Activated CD8-positive, alpha-beta memory T cell treated with anti-CD3 and anti-CD28 coated beads, Interleukin-2, amount 10 ng/mL, durations not matched to agents 7 days and 5 days (primary cell): ENCODE data around the gene CXCL9. TPM values are rescaled to one million over a fixed set of nuclear protein-coding genes. Genes with fewer than 3 reads are reported as not detected.
"Not testable (repeated sequence)": the region's sequence is repeated elsewhere in the genome, so short reads cannot be mapped to it uniquely, and the experiment has no call there.

Source experiments
- ATAC-seq: fragments of 150-1000 bp; cut with Tn5 transposase; one replicate; pipeline ENCODE4 v1.10.0; 2021; ENCODE audit warnings: moderate library complexity
- CTCF ChIA-PET: fragments of 350-600 bp; sonication (Branson Sonifier 250); formaldehyde crosslinking; loops from one replicate; lab custom pipeline; 2021; ENCODE audit warnings: antibody characterized with exemption; lab: Charles Lee
- DNase-seq: peaks from one replicate; pipeline ENCODE4 v3.0.0-alpha.2; 2020
- H3K27ac Mint-ChIP-seq: one replicate; pipeline ENCODE4 v1.8.0; 2021; ENCODE audit warnings: mild to moderate bottlenecking, mixed read lengths
- H3K27me3 Mint-ChIP-seq: one replicate; pipeline ENCODE4 v1.8.0; 2021; ENCODE audit warnings: mixed read lengths
- H3K36me3 Mint-ChIP-seq: one replicate; pipeline ENCODE4 v1.8.0; 2021; ENCODE audit warnings: mild to moderate bottlenecking, mixed read lengths
- H3K4me1 Mint-ChIP-seq: one replicate; pipeline ENCODE4 v1.8.0; 2021; ENCODE audit warnings: mixed read lengths
- H3K4me3 Mint-ChIP-seq: one replicate; pipeline ENCODE4 v1.8.0; 2021; ENCODE audit warnings: mild to moderate bottlenecking, moderate library complexity, mixed read lengths
- H3K9me3 Mint-ChIP-seq: one replicate; pipeline ENCODE4 v1.8.0; 2022; ENCODE audit warnings: low read depth, mixed read lengths
- total RNA-seq, 2 experiments: library from RNA; stranded (reverse); gene quantifications; one replicate each; pipeline ENCODE4 v1.2.3, GENCODE V29; 2021

Gene CXCL9
- total RNA-seq, 2 experiments from 2014 or later, result 0.07 TPM; not detected in 1

- Mint-ChIP-seq H3K4me1 (peaks cover 12% of the 10 kb centered on the region), H3K9me3 (no peaks in the 10 kb centered on the region), H3K27me3 (peaks cover 26% of the 10 kb centered on the region), H3K27ac (no peak overlapping the region), H3K4me3 (no peak overlapping the region), H3K36me3 (peaks cover 6% of the 10 kb centered on the region)
- ATAC-seq, result no peak
- CTCF ChIA-PET, result interaction anchor here (1.0 to 1.7 kb wide), 3 partner anchors 9 to 13 kb away, joined by 3 to 6 read pairs (median 5); no protein-coding TSS in a partner anchor
- no peak for DNase-seq
Measured at GRCh38 chr4:76009311-76009710, 2.0 kb upstream of the CXCL9 start.

- H3K4me1 Mint-ChIP-seq, result peaks cover 20% of the 10 kb centered on the region
- peaks cover 8% of the 10 kb centered on the region for H3K36me3 Mint-ChIP-seq
- CTCF ChIA-PET, result interaction anchor here (1.4 kb wide), 1 partner anchor 50 kb away, joined by 4 read pairs; no protein-coding TSS in a partner anchor
- H3K4me3 Mint-ChIP-seq, result no peak overlapping the region
- H3K9me3 Mint-ChIP-seq, result no peaks in the 10 kb centered on the region
- DNase-seq (no peak), ATAC-seq (no peak)
- peaks cover 24% of the 10 kb centered on the region for H3K27me3 Mint-ChIP-seq
- H3K27ac Mint-ChIP-seq, result no peak overlapping the region
Measured at GRCh38 chr4:76003620-76004019, 3.7 kb downstream of the CXCL9 start.

GRCh38 chr4:76003035-76003434, 4.3 kb downstream of the CXCL9 start:
- CTCF ChIA-PET, result interaction anchor here (0.8 to 1.4 kb wide), 2 partner anchors 50 to 62 kb away, joined by 3 to 4 read pairs; no protein-coding TSS in a partner anchor
- H3K27me3 Mint-ChIP-seq, result peaks cover 18% of the 10 kb centered on the region
- H3K9me3 Mint-ChIP-seq, result no peaks in the 10 kb centered on the region
- peaks cover 20% of the 10 kb centered on the region for H3K4me1 Mint-ChIP-seq
- H3K27ac Mint-ChIP-seq, result no peak overlapping the region
- no peak for DNase-seq
- ATAC-seq, result no peak
- peaks cover 8% of the 10 kb centered on the region for H3K36me3 Mint-ChIP-seq
- no peak overlapping the region for H3K4me3 Mint-ChIP-seq

- peaks cover 21% of the 10 kb centered on the region for H3K4me1 Mint-ChIP-seq
- no peak for DNase-seq
- peaks cover 13% of the 10 kb centered on the region for H3K27me3 Mint-ChIP-seq
- H3K27ac Mint-ChIP-seq, result no peak overlapping the region
- H3K9me3 Mint-ChIP-seq, result no peaks in the 10 kb centered on the region
- CTCF ChIA-PET, result interaction anchor here (0.8 kb wide), 1 partner anchor 63 kb away, joined by 3 read pairs; no protein-coding TSS in a partner anchor
- H3K36me3 Mint-ChIP-seq, result peaks cover 8% of the 10 kb centered on the region
- H3K4me3 Mint-ChIP-seq, result no peak overlapping the region
- no peak for ATAC-seq
Measured at GRCh38 chr4:76002176-76002575, 5.1 kb downstream of the CXCL9 start.

- peaks cover 9% of the 10 kb centered on the region for H3K27me3 Mint-ChIP-seq
- CTCF ChIA-PET, result no interaction called here
- peaks cover 23% of the 10 kb centered on the region for H3K4me1 Mint-ChIP-seq
- DNase-seq (no peak), ATAC-seq (no peak)
- no peaks in the 10 kb centered on the region for H3K9me3 Mint-ChIP-seq
- H3K27ac Mint-ChIP-seq, result no peak overlapping the region
- H3K4me3 Mint-ChIP-seq, result no peak overlapping the region
- H3K36me3 Mint-ChIP-seq, result peaks cover 8% of the 10 kb centered on the region
Measured at GRCh38 chr4:76001700-76002099, 5.6 kb downstream of the CXCL9 start.

- DNase-seq (no peak), ATAC-seq (no peak)
- H3K36me3 Mint-ChIP-seq, result peaks cover 6% of the 10 kb centered on the region
- H3K4me3 Mint-ChIP-seq, result no peak overlapping the region
- no peaks in the 10 kb centered on the region for H3K27me3 Mint-ChIP-seq
- CTCF ChIA-PET, result interaction anchor here (1.5 to 1.8 kb wide), 2 partner anchors 9 to 66 kb away, joined by 3 to 5 read pairs; no protein-coding TSS in a partner anchor
- no peak overlapping the region for H3K27ac Mint-ChIP-seq
- H3K9me3 Mint-ChIP-seq, result no peaks in the 10 kb centered on the region
- peaks cover 26% of the 10 kb centered on the region for H3K4me1 Mint-ChIP-seq
Measured at GRCh38 chr4:76000279-76000678, 7.0 kb downstream of the CXCL9 start.

- CTCF ChIA-PET, result interaction anchor here (0.9 kb wide), 1 partner anchor 95 kb away, joined by 3 read pairs; no protein-coding TSS in a partner anchor
- H3K9me3 Mint-ChIP-seq, H3K4me3 Mint-ChIP-seq, ATAC-seq, H3K36me3 Mint-ChIP-seq, DNase-seq, H3K27ac Mint-ChIP-seq, H3K27me3 Mint-ChIP-seq: not testable (repeated sequence)
- H3K4me1 Mint-ChIP-seq, result peaks cover 21% of the 10 kb centered on the region
Measured at GRCh38 chr4:75998525-75999147, 8.7 kb downstream of the CXCL9 start.

GRCh38 chr4:75997946-75998345, 9.4 kb downstream of the CXCL9 start:
- Mint-ChIP-seq H3K9me3 (no peaks in the 10 kb centered on the region), H3K27ac (no peak overlapping the region), H3K4me3 (no peak overlapping the region), H3K4me1 (peaks cover 17% of the 10 kb centered on the region), H3K36me3 (peaks cover 3% of the 10 kb centered on the region), H3K27me3 (no peaks in the 10 kb centered on the region)
- CTCF ChIA-PET, result interaction anchor here (0.9 to 3.9 kb wide), 7 partner anchors 12 to 150 kb away, joined by 3 to 41 read pairs (median 3); partner anchors contain the start of gene NUP54
- no peak for ATAC-seq
- no peak for DNase-seq

GRCh38 chr4:75997081-75997480, 10.2 kb downstream of the CXCL9 start:
- CTCF ChIA-PET, result interaction anchor here (0.6 to 3.9 kb wide), 16 partner anchors 11 to 183 kb away, joined by 3 to 41 read pairs (median 6); partner anchors contain the start of genes CXCL11 and NUP54
- ATAC-seq (no peak), DNase-seq (no peak)
- Mint-ChIP-seq H3K4me1 (peaks cover 13% of the 10 kb centered on the region), H3K36me3 (no peaks in the 10 kb centered on the region), H3K27me3 (peaks cover 2% of the 10 kb centered on the region), H3K4me3 (no peak overlapping the region), H3K9me3 (no peaks in the 10 kb centered on the region), H3K27ac (no peak overlapping the region)

GRCh38 chr4:75995727-75996126, 11.6 kb downstream of the CXCL9 start:
- no peaks in the 10 kb centered on the region for H3K9me3 Mint-ChIP-seq
- no peak overlapping the region for H3K4me3 Mint-ChIP-seq
- CTCF ChIA-PET, result interaction anchor here (0.7 to 3.9 kb wide), 35 partner anchors 10 to 509 kb away, joined by 3 to 41 read pairs (median 5); partner anchors contain the start of genes ART3, CXCL11 and NUP54
- DNase-seq (no peak), ATAC-seq (peak; percentile 20)
- peaks cover 19% of the 10 kb centered on the region for H3K4me1 Mint-ChIP-seq
- H3K36me3 Mint-ChIP-seq, result no peaks in the 10 kb centered on the region
- no peak overlapping the region for H3K27ac Mint-ChIP-seq
- peaks cover 2% of the 10 kb centered on the region for H3K27me3 Mint-ChIP-seq

- peaks cover 3% of the 10 kb centered on the region for H3K9me3 Mint-ChIP-seq
- H3K36me3 Mint-ChIP-seq, result peaks cover 14% of the 10 kb centered on the region
- H3K27me3 Mint-ChIP-seq, result peaks cover 2% of the 10 kb centered on the region
- peaks cover 37% of the 10 kb centered on the region for H3K4me1 Mint-ChIP-seq
- ATAC-seq, result no peak
- DNase-seq, result no peak
- H3K4me3 Mint-ChIP-seq, result no peak overlapping the region
- no peak overlapping the region for H3K27ac Mint-ChIP-seq
- CTCF ChIA-PET, result interaction anchor here (0.7 to 2.2 kb wide), 6 partner anchors 69 to 382 kb away, joined by 3 to 9 read pairs (median 3); no protein-coding TSS in a partner anchor
Measured at GRCh38 chr4:75992462-75992861, 14.8 kb downstream of the CXCL9 start.

- ATAC-seq, result no peak
- peaks cover 3% of the 10 kb centered on the region for H3K9me3 Mint-ChIP-seq
- H3K27ac Mint-ChIP-seq, result peak overlapping the region; percentile 85
Measured at GRCh38 chr4:75989846-75990528, 17.3 kb downstream of the CXCL9 start.

GRCh38 chr4:75985116-75985515, 22.2 kb downstream of the CXCL9 start:
- no peak for DNase-seq

More at GRCh38 chr4:75989846-75990528, 17.3 kb downstream of the CXCL9 start:
- peaks cover 35% of the 10 kb centered on the region for H3K4me1 Mint-ChIP-seq
- CTCF ChIA-PET, result interaction anchor here (1.0 to 1.6 kb wide), 4 partner anchors 24 to 74 kb away, joined by 3 to 4 read pairs (median 4); no protein-coding TSS in a partner anchor
- H3K36me3 Mint-ChIP-seq, result peaks cover 20% of the 10 kb centered on the region
- no peak for DNase-seq
- peaks cover 2% of the 10 kb centered on the region for H3K27me3 Mint-ChIP-seq
- H3K4me3 Mint-ChIP-seq, result peak overlapping the region; percentile 83

More at GRCh38 chr4:75985116-75985515, 22.2 kb downstream of the CXCL9 start:
- Mint-ChIP-seq H3K36me3 (peaks cover 39% of the 10 kb centered on the region), H3K4me1 (peaks cover 27% of the 10 kb centered on the region), H3K27ac (no peak overlapping the region), H3K4me3 (no peak overlapping the region), H3K9me3 (peaks cover 3% of the 10 kb centered on the region), H3K27me3 (no peaks in the 10 kb centered on the region)
- no peak for ATAC-seq
- CTCF ChIA-PET, result interaction anchor here (1.6 kb wide), 1 partner anchor 11 kb away, joined by 6 read pairs; no protein-coding TSS in a partner anchor
